Ishikawa (cell line): ENCODE results near the gene BOK.

ENCODE experiments used
- CEBPB ChIP-seq: IDR thresholded peaks from 2 replicates; pipeline ENCODE4 v1.6.1; 2012
- CREB1 ChIP-seq: IDR thresholded peaks from 2 replicates; pipeline ENCODE4 v1.6.1; 2012; ENCODE audit warnings: low read depth
- EGR1 ChIP-seq: IDR thresholded peaks from 2 replicates; pipeline ENCODE4 v1.6.1; 2012
- EP300 ChIP-seq: IDR thresholded peaks from 2 replicates; pipeline ENCODE4 v1.6.1; 2012; ENCODE audit warnings: borderline replicate concordance
- FOXM1 ChIP-seq: IDR thresholded peaks from 2 replicates; pipeline ENCODE4 v1.6.1; 2012; ENCODE audit warnings: low read depth, borderline replicate concordance
- NFIC ChIP-seq: IDR thresholded peaks from 2 replicates; pipeline ENCODE4 v1.6.1; 2012
- RAD21 ChIP-seq: IDR thresholded peaks from 2 replicates; pipeline ENCODE4 v1.6.1; 2012; ENCODE audit warnings: low read depth
- TAF1 ChIP-seq: IDR thresholded peaks from 2 replicates; pipeline ENCODE4 v1.6.1; 2012; ENCODE audit warnings: low read depth, mild to moderate bottlenecking
- TCF12 ChIP-seq: IDR thresholded peaks from 2 replicates; pipeline ENCODE4 v1.6.1; 2012; ENCODE audit warnings: low read depth
- TEAD4 ChIP-seq: IDR thresholded peaks from 2 replicates; pipeline ENCODE4 v1.6.1; 2012
- YY1 ChIP-seq: IDR thresholded peaks from 2 replicates; pipeline ENCODE4 v1.6.1; 2012; ENCODE audit warnings: low read depth
- ZBTB7A ChIP-seq: IDR thresholded peaks from 2 replicates; pipeline ENCODE4 v1.6.1; 2012; ENCODE audit warnings: low read depth
- TF ChIP-seq, protein P1 (sequence below): IDR thresholded peaks from 2 replicates; pipeline ENCODE4 v1.6.1; 2012
- TF ChIP-seq, protein P2 (sequence below): IDR thresholded peaks from 2 replicates; pipeline ENCODE4 v1.6.1; 2012
- TF ChIP-seq, protein P3 (sequence below): IDR thresholded peaks from 2 replicates; pipeline ENCODE4 v1.6.1; 2012; ENCODE audit warnings: low read depth, mild to moderate bottlenecking

BOK gene

DNA sequence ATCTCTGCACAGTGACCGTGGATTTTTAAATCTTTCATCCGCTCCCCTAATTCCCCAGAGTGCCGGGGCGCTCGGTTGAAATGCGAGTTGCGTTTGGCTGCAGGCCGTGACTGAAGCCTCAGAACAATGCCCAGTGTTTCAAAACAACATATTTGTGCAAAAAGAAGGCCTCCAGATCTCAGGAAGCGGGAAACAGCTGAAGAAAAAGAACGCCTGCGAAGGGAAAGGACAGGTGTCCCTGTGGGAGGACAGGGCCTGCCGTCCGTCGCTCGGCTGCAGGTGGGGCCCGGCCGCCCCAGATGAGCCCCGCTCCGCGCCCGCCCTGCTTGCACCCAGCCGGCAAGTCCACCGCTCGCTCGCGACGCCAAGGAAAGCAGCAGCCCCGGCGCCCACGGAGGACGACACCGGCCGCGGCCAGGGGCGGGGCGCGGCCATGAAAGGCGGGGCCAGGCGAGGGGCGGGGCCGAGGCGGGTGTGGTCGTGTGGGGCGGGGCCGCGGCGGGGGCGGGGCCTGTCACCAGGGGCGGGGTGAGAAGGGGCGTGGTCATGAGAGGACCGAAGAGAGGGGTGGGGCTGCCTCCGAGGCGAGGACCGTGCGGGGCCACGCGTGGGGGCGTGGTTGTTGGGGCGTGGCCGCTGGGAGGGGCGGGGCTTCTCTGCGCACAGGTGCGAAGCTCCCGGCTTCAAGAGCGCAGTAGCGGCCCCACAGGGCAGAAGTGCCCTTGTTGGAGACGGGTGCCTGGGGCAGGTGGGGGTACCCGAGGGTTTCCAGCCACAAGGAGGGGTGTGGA lies 17.6 kb upstream of the BOK start:
- TF ChIP-seq TAF1 (no peak; the same call in 1 of the 2 replicates), ZBTB7A (0 out of 2 replicates have a peak, but pooled peaks have one; percentile 21)
- TF ChIP-seq, protein P1, sequence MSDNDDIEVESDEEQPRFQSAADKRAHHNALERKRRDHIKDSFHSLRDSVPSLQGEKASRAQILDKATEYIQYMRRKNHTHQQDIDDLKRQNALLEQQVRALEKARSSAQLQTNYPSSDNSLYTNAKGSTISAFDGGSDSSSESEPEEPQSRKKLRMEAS, result peak; percentile 98

GRCh38 chr2:241541564-241542277 lies 16.8 kb upstream of the BOK start:
- no peak for TF ChIP-seq TEAD4
- TF ChIP-seq TAF1, result no peak
- TF ChIP-seq EP300, result no peak
- TF ChIP-seq, protein P1, result no peak
- no peak for TF ChIP-seq CREB1
- TF ChIP-seq CEBPB, result no peak
- TF ChIP-seq YY1, result no peak
- no peak for TF ChIP-seq EGR1
- TF ChIP-seq, protein P2, sequence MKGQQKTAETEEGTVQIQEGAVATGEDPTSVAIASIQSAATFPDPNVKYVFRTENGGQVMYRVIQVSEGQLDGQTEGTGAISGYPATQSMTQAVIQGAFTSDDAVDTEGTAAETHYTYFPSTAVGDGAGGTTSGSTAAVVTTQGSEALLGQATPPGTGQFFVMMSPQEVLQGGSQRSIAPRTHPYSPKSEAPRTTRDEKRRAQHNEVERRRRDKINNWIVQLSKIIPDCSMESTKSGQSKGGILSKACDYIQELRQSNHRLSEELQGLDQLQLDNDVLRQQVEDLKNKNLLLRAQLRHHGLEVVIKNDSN, result no peak
- no peak for TF ChIP-seq NFIC
- no peak for TF ChIP-seq RAD21
- no peak for TF ChIP-seq FOXM1
- TF ChIP-seq, protein P3, sequence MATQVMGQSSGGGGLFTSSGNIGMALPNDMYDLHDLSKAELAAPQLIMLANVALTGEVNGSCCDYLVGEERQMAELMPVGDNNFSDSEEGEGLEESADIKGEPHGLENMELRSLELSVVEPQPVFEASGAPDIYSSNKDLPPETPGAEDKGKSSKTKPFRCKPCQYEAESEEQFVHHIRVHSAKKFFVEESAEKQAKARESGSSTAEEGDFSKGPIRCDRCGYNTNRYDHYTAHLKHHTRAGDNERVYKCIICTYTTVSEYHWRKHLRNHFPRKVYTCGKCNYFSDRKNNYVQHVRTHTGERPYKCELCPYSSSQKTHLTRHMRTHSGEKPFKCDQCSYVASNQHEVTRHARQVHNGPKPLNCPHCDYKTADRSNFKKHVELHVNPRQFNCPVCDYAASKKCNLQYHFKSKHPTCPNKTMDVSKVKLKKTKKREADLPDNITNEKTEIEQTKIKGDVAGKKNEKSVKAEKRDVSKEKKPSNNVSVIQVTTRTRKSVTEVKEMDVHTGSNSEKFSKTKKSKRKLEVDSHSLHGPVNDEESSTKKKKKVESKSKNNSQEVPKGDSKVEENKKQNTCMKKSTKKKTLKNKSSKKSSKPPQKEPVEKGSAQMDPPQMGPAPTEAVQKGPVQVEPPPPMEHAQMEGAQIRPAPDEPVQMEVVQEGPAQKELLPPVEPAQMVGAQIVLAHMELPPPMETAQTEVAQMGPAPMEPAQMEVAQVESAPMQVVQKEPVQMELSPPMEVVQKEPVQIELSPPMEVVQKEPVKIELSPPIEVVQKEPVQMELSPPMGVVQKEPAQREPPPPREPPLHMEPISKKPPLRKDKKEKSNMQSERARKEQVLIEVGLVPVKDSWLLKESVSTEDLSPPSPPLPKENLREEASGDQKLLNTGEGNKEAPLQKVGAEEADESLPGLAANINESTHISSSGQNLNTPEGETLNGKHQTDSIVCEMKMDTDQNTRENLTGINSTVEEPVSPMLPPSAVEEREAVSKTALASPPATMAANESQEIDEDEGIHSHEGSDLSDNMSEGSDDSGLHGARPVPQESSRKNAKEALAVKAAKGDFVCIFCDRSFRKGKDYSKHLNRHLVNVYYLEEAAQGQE, result no peak
- TF ChIP-seq TCF12, result no peak
- TF ChIP-seq ZBTB7A, result no peak

DNA sequence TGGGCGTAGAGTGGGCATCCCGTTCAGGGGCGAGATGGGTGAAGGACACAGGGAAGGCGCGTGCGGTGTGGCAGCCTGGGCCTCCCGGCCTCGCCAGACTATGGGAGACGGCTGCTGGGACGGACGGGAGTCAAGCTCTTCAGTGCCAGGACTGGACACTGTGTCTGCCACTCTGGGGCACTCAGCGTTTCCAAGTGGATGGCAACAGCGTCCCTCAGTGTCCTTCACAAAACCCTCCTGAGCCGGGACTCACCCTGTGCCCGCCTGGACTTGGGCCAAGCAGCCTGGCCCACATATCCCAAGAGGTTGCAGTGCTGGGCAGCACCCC lies 16.3 kb upstream of the BOK start:
- TF ChIP-seq TAF1 (no peak), ZBTB7A (no peak), TEAD4 (no peak), EP300 (no peak), FOXM1 (no peak), RAD21 (no peak), YY1 (no peak), NFIC (no peak), CEBPB (no peak), EGR1 (no peak)
- TF ChIP-seq, protein P2, result no peak
- TF ChIP-seq, protein P1, result no peak
- TF ChIP-seq, protein P3, result no peak

GRCh38 chr2:241545106-241545505 lies 13.4 kb upstream of the BOK start:
- TF ChIP-seq EP300, result no peak
- TF ChIP-seq, protein P3, result no peak
- TF ChIP-seq FOXM1, result no peak
- TF ChIP-seq TAF1, result no peak
- no peak for TF ChIP-seq TEAD4
